Cardiac fibroblast (primary cell): Measurements from ENCODE around the gene ABLIM1.
"Not testable (repeated sequence)": the region's sequence is repeated elsewhere in the genome, so short reads cannot be mapped to it uniquely, and the experiment has no call there.

Experiments
- DNase-seq, 2 donors: peaks; one replicate each; pipeline versions ENCODE4 v3.0.0 to v3.0.0-alpha.2; 2010; ENCODE audit warnings: low read depth in 2 of 2
- H3K4me3 ChIP-seq, 2 donors: replicated peaks in 1 of 2; 1 replicate in 1 of 2; 2 replicates in 1 of 2; pipeline ENCODE4 v1.5.1; 2011; ENCODE audit warnings: low read depth in 2 of 2, low read length in 2 of 2, mild to moderate bottlenecking in 2 of 2, moderate library complexity in 1 of 2
- CTCF ChIP-seq: IDR thresholded peaks from one replicate; pipeline ENCODE4 v1.5.1; 2011; ENCODE audit warnings: low read depth, mild to moderate bottlenecking, low read length, inconsistent platforms

The ABLIM1 gene

GRCh38 chr10:114658175-114658574, at the start of gene ABLIM1:
Gene ABLIM1, minus strand, starts transcription at chr10:114658275. Its CDS starts 75 bp downstream, at chr10:114658200.
- TF ChIP-seq CTCF: no peak
- no peak for DNase-seq
- H3K4me3 ChIP-seq: no peak within 1 kb of the TSS

DNA sequence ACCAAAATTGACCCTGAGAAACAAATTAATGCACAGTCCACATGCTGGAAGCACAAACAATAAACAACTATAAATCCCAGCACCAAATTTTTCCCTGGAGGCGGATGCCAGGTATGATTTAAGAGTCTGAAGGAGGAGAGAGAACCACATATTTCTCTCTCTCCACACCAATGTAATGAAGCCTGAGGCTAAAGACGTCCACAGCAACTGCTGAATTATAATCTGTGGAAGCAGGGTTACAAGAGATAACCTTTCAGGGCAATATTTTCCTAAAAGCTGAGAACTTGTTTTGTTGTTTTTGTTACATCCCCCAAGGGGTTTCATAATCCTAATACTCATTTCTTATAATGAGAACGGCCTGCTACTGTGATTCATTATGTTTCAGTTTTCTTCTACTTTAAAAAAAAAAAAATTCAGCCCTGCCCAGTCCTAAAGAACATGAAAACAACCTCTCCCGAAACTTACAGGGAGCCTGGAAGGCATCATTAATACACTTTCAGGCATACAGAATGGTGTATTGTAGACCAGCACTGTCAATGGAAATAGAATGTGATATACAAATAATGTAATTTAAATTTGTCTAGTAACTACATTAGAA, 48.5 kb upstream of the ABLIM1 start:
- TF ChIP-seq CTCF: no peak

DNA sequence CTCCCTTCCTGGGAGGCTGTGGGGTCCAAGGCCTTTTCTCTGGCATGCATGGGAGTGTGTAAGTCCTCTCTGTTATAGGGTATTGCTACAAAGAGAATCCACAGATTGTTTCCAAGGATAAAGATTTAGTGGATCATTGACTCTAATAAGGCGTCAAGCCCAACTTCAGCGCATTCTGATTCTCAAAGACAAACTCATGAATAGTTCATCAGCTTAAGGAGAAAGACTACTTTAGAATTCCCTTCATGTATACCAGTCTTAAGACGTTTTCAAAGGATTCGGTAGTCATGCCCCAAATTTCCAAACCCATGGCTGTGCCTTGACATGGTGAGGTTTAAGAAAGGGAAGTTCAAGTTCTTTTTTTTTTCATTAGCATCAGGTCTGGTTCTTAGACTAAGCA, 46.6 kb upstream of the ABLIM1 start:
- no peak for DNase-seq
- TF ChIP-seq CTCF: no peak
- no peak overlapping the region for H3K4me3 ChIP-seq

More for the DNA sequence above, 48.5 kb upstream of the ABLIM1 start:
- DNase-seq: peak in 1 of 2 donors; percentile 40
- H3K4me3 ChIP-seq: no peak overlapping the region

- peak; percentile 51 for TF ChIP-seq CTCF
- H3K4me3 ChIP-seq: no peak overlapping the region
- peak; percentile 29 to 42 for DNase-seq
Observed at GRCh38 chr10:114703377-114704107, 45.5 kb upstream of the ABLIM1 start.

GRCh38 chr10:114698271-114699061, 40.4 kb upstream of the ABLIM1 start:
- no peak for TF ChIP-seq CTCF
- DNase-seq: no peak
- no peak overlapping the region for H3K4me3 ChIP-seq

GRCh38 chr10:114697061-114697598, 39.1 kb upstream of the ABLIM1 start:
- peak in 1 of 2 donors; percentile 18 for DNase-seq

GRCh38 chr10:114696301-114696700, 38.2 kb upstream of the ABLIM1 start:
- not testable (repeated sequence) for H3K4me3 ChIP-seq, DNase-seq

More at GRCh38 chr10:114697061-114697598, 39.1 kb upstream of the ABLIM1 start:
- no peak for TF ChIP-seq CTCF
- H3K4me3 ChIP-seq: no peak overlapping the region
